Mesendoderm (in vitro differentiated cells): ENCODE measurements around the gene TMCC2.

ENCODE experiments used
- DNase-seq: peaks from one replicate; pipeline ENCODE4 v3.0.0; 2013
- H2AK5ac ChIP-seq: 2 replicates; pipeline ENCODE4 v1.6.1; 2013; ENCODE audit warnings: low read length, inconsistent platforms
- H2BK120ac ChIP-seq: 2 replicates; pipeline ENCODE4 v1.6.1; 2013; ENCODE audit warnings: low read depth, mild to moderate bottlenecking, low read length, moderate library complexity, mixed read lengths
- H2BK15ac ChIP-seq: replicated peaks from 2 replicates; pipeline ENCODE4 v1.6.1; 2013; ENCODE audit warnings: low read depth, mild to moderate bottlenecking, moderate library complexity
- H2BK5ac ChIP-seq: 2 replicates; pipeline ENCODE4 v1.6.1; 2013; ENCODE audit warnings: low read length, inconsistent platforms
- H3K18ac ChIP-seq: 2 replicates; pipeline ENCODE4 v1.6.1; 2013; ENCODE audit warnings: mild to moderate bottlenecking, low read length, mixed read lengths
- H3K23ac ChIP-seq: one replicate; pipeline ENCODE4 v1.6.1; 2013; ENCODE audit warnings: low read length
- H3K27ac ChIP-seq: 2 replicates; pipeline ENCODE4 v1.5.1; 2013; ENCODE audit warnings: low read depth, mild to moderate bottlenecking, inconsistent platforms, low read length, moderate library complexity
- H3K27me3 ChIP-seq: 2 replicates; pipeline ENCODE4 v1.6.1; 2013; ENCODE audit warnings: low read length, control low read depth, mild to moderate bottlenecking, inconsistent platforms; ENCODE audit not compliant: insufficient read depth, poor library complexity
- H3K36me3 ChIP-seq: 2 replicates; pipeline ENCODE4 v1.6.1; 2013; ENCODE audit warnings: low read length, inconsistent platforms; ENCODE audit not compliant: control insufficient read depth, insufficient read depth
- H3K4ac ChIP-seq: one replicate; pipeline ENCODE4 v1.6.1; 2013; ENCODE audit warnings: low read depth, mild to moderate bottlenecking, low read length, moderate library complexity
- H3K4me1 ChIP-seq: 2 replicates; pipeline ENCODE4 v1.6.1; 2013; ENCODE audit warnings: low read depth, low read length, inconsistent platforms; ENCODE audit not compliant: control insufficient read depth
- H3K4me2 ChIP-seq: 2 replicates; pipeline ENCODE4 v1.6.1; 2013; ENCODE audit warnings: low read length
- H3K4me3 ChIP-seq: 2 replicates; pipeline ENCODE4 v1.5.1; 2013; ENCODE audit warnings: mild to moderate bottlenecking, low read length
- H3K56ac ChIP-seq: one replicate; pipeline ENCODE4 v1.6.1; 2013; ENCODE audit warnings: low read length
- H3K79me1 ChIP-seq: 2 replicates; pipeline ENCODE4 v1.6.1; 2013; ENCODE audit warnings: low read length, inconsistent platforms
- H3K79me2 ChIP-seq: 2 replicates; pipeline ENCODE4 v1.6.1; 2013; ENCODE audit warnings: mild to moderate bottlenecking, low read length; ENCODE audit not compliant: control insufficient read depth, insufficient read depth
- H3K9ac ChIP-seq: 2 replicates; pipeline ENCODE4 v1.6.1; 2013; ENCODE audit warnings: low read length, inconsistent platforms
- H4K5ac ChIP-seq: one replicate; pipeline ENCODE4 v1.6.1; 2013; ENCODE audit warnings: low read length
- H4K8ac ChIP-seq: one replicate; pipeline ENCODE4 v1.6.1; 2013; ENCODE audit warnings: low read depth, mild to moderate bottlenecking, control low read depth, low read length, moderate library complexity
- WGBS: extraction: QIAGEN DNeasy Blood & Tissue Kit; methylation state at CpG from one replicate; pipeline ENCODE4 v1.1.7; 2013; ENCODE audit warnings: low lambda C conversion rate, missing lambda C conversion rate; ENCODE audit not compliant: insufficient coverage; ENCODE audit errors: extremely low coverage; 5-methylcytosine and 5-hydroxymethylcytosine counted together

The TMCC2 gene

GRCh38 chr1:205256951-205257625, 29.3 kb downstream of the TMCC2 start:
- Histone ChIP-seq H3K79me2 (no peaks in the 10 kb centered on the region), H3K4me2 (no peak overlapping the region), H3K36me3 (no peaks in the 10 kb centered on the region), H3K56ac (no peak overlapping the region), H3K79me1 (no peaks in the 10 kb centered on the region), H2BK5ac (no peak overlapping the region), H3K4ac (no peak overlapping the region), H4K5ac (no peak overlapping the region), H3K23ac (no peak overlapping the region), H2AK5ac (no peak overlapping the region), H3K9ac (no peak overlapping the region), H3K27me3 (no peaks in the 10 kb centered on the region), H3K27ac (no peak overlapping the region), H3K18ac (no peak overlapping the region), H4K8ac (no peak overlapping the region), H3K4me3 (no peak overlapping the region), H3K4me1 (no peaks in the 10 kb centered on the region), H2BK15ac (no peak overlapping the region), H2BK120ac (no peak overlapping the region)
- DNase-seq: no peak
- no CpG with 5 or more reads among the region's 19 CpGs for WGBS

- Histone ChIP-seq H3K9ac (no peak overlapping the region), H3K27ac (no peak overlapping the region), H2BK120ac (no peak overlapping the region), H3K79me1 (no peaks in the 10 kb centered on the region), H4K5ac (no peak overlapping the region), H3K36me3 (no peaks in the 10 kb centered on the region), H4K8ac (no peak overlapping the region), H3K27me3 (no peaks in the 10 kb centered on the region), H3K4me2 (no peak overlapping the region), H2AK5ac (no peak overlapping the region), H3K4ac (no peak overlapping the region), H2BK5ac (no peak overlapping the region), H3K23ac (no peak overlapping the region), H3K4me3 (no peak overlapping the region), H3K4me1 (peaks cover 3% of the 10 kb centered on the region), H3K56ac (no peak overlapping the region), H3K79me2 (no peaks in the 10 kb centered on the region), H2BK15ac (no peak overlapping the region), H3K18ac (no peak overlapping the region)
- WGBS: no CpG with 5 or more reads among the region's 2 CpGs
- DNase-seq: no peak
Observed at GRCh38 chr1:205257735-205258134, 30.0 kb downstream of the TMCC2 start.

- Histone ChIP-seq H3K79me2 (no peaks in the 10 kb centered on the region), H4K5ac (no peak overlapping the region), H3K4me3 (no peak overlapping the region), H3K36me3 (no peaks in the 10 kb centered on the region), H3K23ac (no peak overlapping the region), H3K9ac (no peak overlapping the region), H3K4ac (peak overlapping the region; percentile 24), H3K27me3 (no peaks in the 10 kb centered on the region), H3K56ac (no peak overlapping the region), H3K18ac (no peak overlapping the region), H2AK5ac (no peak overlapping the region), H2BK120ac (no peak overlapping the region), H2BK15ac (no peak overlapping the region), H3K79me1 (no peaks in the 10 kb centered on the region), H4K8ac (no peak overlapping the region), H3K4me1 (peaks cover 3% of the 10 kb centered on the region), H3K27ac (no peak overlapping the region), H3K4me2 (no peak overlapping the region), H2BK5ac (no peak overlapping the region)
- no CpG with 5 or more reads among the region's 7 CpGs for WGBS
- no peak for DNase-seq
Observed at GRCh38 chr1:205258261-205258691, 30.5 kb downstream of the TMCC2 start.

- Histone ChIP-seq H3K27me3 (no peaks in the 10 kb centered on the region), H4K8ac (no peak overlapping the region), H3K79me2 (no peaks in the 10 kb centered on the region), H3K9ac (no peak overlapping the region), H3K4me1 (peaks cover 3% of the 10 kb centered on the region), H3K27ac (no peak overlapping the region), H2BK120ac (no peak overlapping the region), H3K4me2 (no peak overlapping the region), H3K23ac (no peak overlapping the region), H2BK15ac (no peak overlapping the region), H3K4me3 (no peak overlapping the region), H2BK5ac (no peak overlapping the region), H3K36me3 (no peaks in the 10 kb centered on the region), H4K5ac (no peak overlapping the region), H3K18ac (no peak overlapping the region), H2AK5ac (no peak overlapping the region), H3K79me1 (no peaks in the 10 kb centered on the region), H3K56ac (no peak overlapping the region), H3K4ac (peak overlapping the region; percentile 24)
- WGBS: no CpG with 5 or more reads among the region's 8 CpGs
- peak; percentile 42 for DNase-seq
Observed at GRCh38 chr1:205258719-205259118, 31.0 kb downstream of the TMCC2 start.

- no peaks in the 10 kb centered on the region for H3K36me3 ChIP-seq
- DNase-seq: no peak
- H3K79me1 ChIP-seq: no peaks in the 10 kb centered on the region
- no peaks in the 10 kb centered on the region for H3K79me2 ChIP-seq
- no peak overlapping the region for H2BK120ac ChIP-seq
- no peak overlapping the region for H4K8ac ChIP-seq
- H2AK5ac ChIP-seq: no peak overlapping the region
- H3K23ac ChIP-seq: no peak overlapping the region
- H3K4me3 ChIP-seq: no peak overlapping the region
- no peak overlapping the region for H3K18ac ChIP-seq
- no peak overlapping the region for H3K4me2 ChIP-seq
- no peak overlapping the region for H2BK5ac ChIP-seq
- no CpG with 5 or more reads among the region's 10 CpGs for WGBS
- H4K5ac ChIP-seq: no peak overlapping the region
- H3K9ac ChIP-seq: no peak overlapping the region
- H3K27me3 ChIP-seq: no peaks in the 10 kb centered on the region
- H2BK15ac ChIP-seq: no peak overlapping the region
- peak overlapping the region; percentile 17 for H3K56ac ChIP-seq
- peaks cover 3% of the 10 kb centered on the region for H3K4me1 ChIP-seq
- H3K27ac ChIP-seq: no peak overlapping the region
- H3K4ac ChIP-seq: no peak overlapping the region
Observed at GRCh38 chr1:205259324-205259832, 31.6 kb downstream of the TMCC2 start.

- no peak for DNase-seq
- peaks cover 3% of the 10 kb centered on the region for H3K4me1 ChIP-seq
- no peak overlapping the region for H3K23ac ChIP-seq
- H4K5ac ChIP-seq: no peak overlapping the region
- no peak overlapping the region for H3K4me2 ChIP-seq
- no peak overlapping the region for H3K9ac ChIP-seq
- H3K27me3 ChIP-seq: no peaks in the 10 kb centered on the region
- H2BK120ac ChIP-seq: no peak overlapping the region
- H3K79me1 ChIP-seq: no peaks in the 10 kb centered on the region
- H3K4ac ChIP-seq: no peak overlapping the region
- no peak overlapping the region for H4K8ac ChIP-seq
- H3K56ac ChIP-seq: peak overlapping the region; percentile 17
- H3K18ac ChIP-seq: no peak overlapping the region
- no CpG with 5 or more reads among the region's 1 CpG for WGBS
- no peak overlapping the region for H3K4me3 ChIP-seq
- H3K27ac ChIP-seq: no peak overlapping the region
- no peaks in the 10 kb centered on the region for H3K79me2 ChIP-seq
- H3K36me3 ChIP-seq: no peaks in the 10 kb centered on the region
- no peak overlapping the region for H2AK5ac ChIP-seq
- H2BK15ac ChIP-seq: no peak overlapping the region
- H2BK5ac ChIP-seq: no peak overlapping the region
Observed at GRCh38 chr1:205259998-205260397, 32.3 kb downstream of the TMCC2 start.
